Esophagus squamous epithelium (tissue), 5 donors: ENCODE results near the gene VAV3. TPM values are rescaled to one million over a fixed set of nuclear protein-coding genes. Genes with fewer than 3 reads are reported as not detected.

ENCODE experiments used
- DNase-seq: peaks from one replicate; lab custom pipeline; 2025; lab: John Stamatoyannopoulos, UW
- H3K27ac ChIP-seq, 4 donors: fragments of 200-600 bp; sonication (generic); one replicate each; pipeline ENCODE4 v1.5.1; 2016 to 2019; ENCODE audit warnings: mild to moderate bottlenecking in 1 of 4
- H3K27me3 ChIP-seq, 4 donors: fragments of 200-600 bp; sonication (generic); 1 replicate in 3 of 4; 2 replicates in 1 of 4; pipeline versions ENCODE4 v1.5.1 to v1.6.0; 2017 to 2021; ENCODE audit warnings: antibody characterized with exemption in 1 of 4
- H3K36me3 ChIP-seq, 3 donors: fragments of 200-600 bp; sonication (generic); one replicate each; pipeline ENCODE4 v1.5.1; 2016 to 2019
- H3K4me1 ChIP-seq, 3 donors: fragments of 200-600 bp; sonication (generic); one replicate each; pipeline ENCODE4 v1.5.1; 2017 to 2019
- H3K4me3 ChIP-seq, 4 donors: fragments of 200-600 bp; sonication (generic); 1 replicate in 3 of 4; 2 replicates in 1 of 4; pipeline ENCODE4 v1.5.1; 2016 to 2019; ENCODE audit warnings: mild to moderate bottlenecking in 2 of 4, moderate library complexity in 1 of 4
- H3K9me3 ChIP-seq, 3 donors: fragments of 200-600 bp; sonication (generic); one replicate each; pipeline ENCODE4 v1.5.1; 2016 to 2019
- CTCF ChIP-seq, 6 experiments: fragments of 450-650 bp in 4 of 6; fragments of 200-600 bp in 2 of 6; sonication (generic) in 2 of 6; IDR thresholded peaks; one replicate each; pipeline ENCODE4 v1.5.1; 2016 to 2019; ENCODE audit warnings: antibody characterized with exemption in 6 of 6, mild to moderate bottlenecking in 4 of 6, moderate library complexity in 4 of 6
- POLR2A ChIP-seq, 4 donors: fragments of 450-650 bp; IDR thresholded peaks; one replicate each; pipeline ENCODE4 v1.6.1; 2017; ENCODE audit warnings: antibody characterized with exemption in 4 of 4, mild to moderate bottlenecking in 4 of 4, moderate library complexity in 3 of 4
- whole genome bisulfite sequencing, 2 donors: methylation state at CpG; one replicate each; pipeline ENCODE4 v1.1.5; 2018; 5-methylcytosine and 5-hydroxymethylcytosine counted together
- intact Hi-C: fragments of 100-400 bp; cut with DNase I; formaldehyde crosslinking; loops from one replicate; pipeline ENCODE4 v1.15.0; 2022
- total RNA-seq, 4 donors: library from RNA; depleted of rRNA; stranded (reverse); fragments of >200 nt; gene quantifications; one replicate each; pipeline ENCODE4 v1.1.0, GENCODE V29; 2016
- donor health status: DM: yes; HTN: yes; CAD: no.

The VAV3 gene
- total RNA-seq, 4 donors from 2014 or later = 43.4 to 126 (median 76.9) TPM

DNA sequence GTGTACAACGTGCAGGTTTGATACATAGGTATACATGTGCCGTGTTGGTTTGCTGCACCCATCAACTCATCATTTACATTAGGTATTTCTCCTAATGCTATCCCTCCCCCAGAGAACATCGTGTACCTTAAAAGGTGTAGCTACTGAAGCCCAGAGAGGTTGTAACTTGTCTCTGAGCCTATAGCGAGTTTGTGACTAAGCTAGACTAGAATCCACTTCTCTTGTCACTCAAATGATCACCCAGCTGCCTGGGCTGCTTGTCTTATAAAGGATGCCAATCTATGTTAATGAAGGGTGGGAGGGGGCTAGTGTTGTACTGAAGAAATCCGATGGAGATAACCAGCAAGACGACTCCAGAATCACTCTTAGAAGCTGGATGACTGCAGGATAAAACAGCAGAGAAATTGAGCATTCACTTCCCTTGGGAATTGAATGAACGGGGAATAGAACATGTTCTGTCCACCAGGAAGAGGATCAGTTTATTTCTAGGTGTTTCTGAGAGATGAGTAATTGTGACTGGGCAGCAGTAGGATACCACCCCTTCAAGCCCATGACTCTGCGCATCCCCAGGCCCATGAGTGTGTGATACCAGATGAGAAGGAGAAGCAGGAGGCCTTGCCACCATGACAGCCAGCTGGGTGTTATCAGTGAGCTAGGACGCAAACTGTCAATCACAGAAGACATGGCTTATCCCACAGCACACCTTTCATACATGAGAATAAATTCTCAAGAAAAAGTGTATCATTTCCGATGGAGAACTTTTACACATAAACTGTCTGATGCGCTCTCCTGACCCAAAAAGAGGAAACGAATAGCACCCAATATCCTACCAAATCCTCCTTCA is 433.7 kb downstream of the VAV3 start:
- Histone ChIP-seq H3K4me1 (peaks cover 20 to 69% (median 43%) of the 10 kb centered on the region in 3 donors), H3K27me3 (no peaks in the 10 kb centered on the region), H3K4me3 (no peak overlapping the region), H3K36me3 (no peaks in the 10 kb centered on the region), H3K27ac (peak overlapping the region in 3 of 4 donors; percentile 79 to 86 (median 81)), H3K9me3 (no peaks in the 10 kb centered on the region)
- intact Hi-C loops = no loop called here
- no peak for DNase-seq
- TF ChIP-seq CTCF (IDR thresholded peaks at IDR 0.05) (no peak), POLR2A (IDR thresholded peaks at IDR 0.05) (no peak)
- 66 to 77% methylated on average over 12 of the region's 12 CpGs for WGBS, 2 donors

DNA sequence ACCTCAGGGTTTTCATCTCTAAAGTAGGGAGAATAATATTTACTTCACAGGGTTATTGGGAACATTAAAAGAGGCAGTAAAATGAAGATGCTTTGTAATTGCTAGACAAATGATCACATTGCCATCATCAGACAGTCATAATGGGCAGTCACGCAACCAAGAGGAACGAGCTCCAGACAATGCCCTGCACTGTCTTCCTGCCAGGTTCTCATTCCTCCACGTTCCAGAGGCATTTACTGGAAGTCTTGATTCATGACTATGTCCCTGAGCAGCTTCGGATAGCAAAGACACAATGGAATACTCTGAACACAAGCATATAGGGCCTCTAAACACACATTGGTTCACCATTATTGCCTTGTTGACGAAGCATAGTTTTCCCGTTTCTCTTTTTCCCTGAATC is 434.4 kb downstream of the VAV3 start:
- no peaks in the 10 kb centered on the region for H3K27me3 ChIP-seq
- H3K27ac ChIP-seq = peak overlapping the region; percentile 34 to 86 (median 64)
- no peaks in the 10 kb centered on the region for H3K36me3 ChIP-seq
- no peak overlapping the region for H3K4me3 ChIP-seq
- H3K9me3 ChIP-seq = no peaks in the 10 kb centered on the region
- H3K4me1 ChIP-seq = peaks cover 20 to 62% (median 37%) of the 10 kb centered on the region in 3 donors
- DNase-seq = no peak
- intact Hi-C loops = no loop called here
- TF ChIP-seq POLR2A (IDR thresholded peaks at IDR 0.05) = no peak
- TF ChIP-seq CTCF (IDR thresholded peaks at IDR 0.05) = no peak
- 34 to 36% methylated on average over 6 of the region's 6 CpGs for WGBS, 2 donors

DNA sequence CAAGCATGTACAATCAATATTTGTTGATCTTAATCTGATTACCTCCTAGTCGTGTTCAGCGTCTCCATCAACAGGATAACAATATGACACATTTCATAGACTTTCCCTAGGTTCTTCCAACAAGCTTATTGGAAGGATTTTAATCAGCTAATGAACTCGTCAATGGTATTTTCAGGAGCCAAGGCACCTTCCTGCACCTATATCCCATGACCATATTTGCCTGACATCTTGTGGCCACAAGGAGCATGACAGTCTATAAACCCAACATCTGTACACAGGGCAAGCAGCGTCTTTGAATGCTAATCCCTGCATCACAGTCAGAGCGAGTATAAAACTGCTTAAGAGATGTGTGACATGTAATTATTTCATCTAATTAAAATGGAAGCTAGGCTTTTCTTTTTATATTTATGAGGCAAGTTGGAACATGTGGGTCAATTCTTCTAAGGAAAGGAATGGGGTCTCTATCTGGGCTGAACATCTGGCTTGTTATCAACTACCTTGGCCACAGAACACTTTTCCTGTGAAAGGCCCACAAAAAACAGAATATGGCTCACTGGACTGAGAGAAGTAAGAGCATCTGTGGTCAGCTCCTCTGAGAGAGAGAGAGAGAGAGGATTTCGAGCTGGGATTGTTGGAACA is 435.4 kb downstream of the VAV3 start:
- 27 to 31% methylated on average over 6 of the region's 6 CpGs for WGBS, 2 donors
- no peaks in the 10 kb centered on the region for H3K9me3 ChIP-seq
- no peaks in the 10 kb centered on the region for H3K36me3 ChIP-seq
- peaks cover 14 to 53% (median 28%) of the 10 kb centered on the region in 3 donors for H3K4me1 ChIP-seq
- TF ChIP-seq POLR2A (IDR thresholded peaks at IDR 0.05) = no peak
- TF ChIP-seq CTCF (IDR thresholded peaks at IDR 0.05) = peak; percentile 69 to 93 (median 82)
- no peak for DNase-seq
- no peaks in the 10 kb centered on the region for H3K27me3 ChIP-seq
- H3K4me3 ChIP-seq = no peak overlapping the region
- intact Hi-C loops = no loop called here
- peak overlapping the region in 3 of 4 donors; percentile 34 to 86 (median 81) for H3K27ac ChIP-seq

GRCh38 chr1:107526524-107527198 is 438.3 kb downstream of the VAV3 start:
- Histone ChIP-seq H3K4me1 (peaks cover 5 to 32% (median 8%) of the 10 kb centered on the region in 3 donors), H3K27ac (no peak overlapping the region), H3K4me3 (no peak overlapping the region), H3K9me3 (no peaks in the 10 kb centered on the region), H3K27me3 (no peaks in the 10 kb centered on the region), H3K36me3 (no peaks in the 10 kb centered on the region)
- WGBS, 2 donors = 51 to 53% methylated on average over 2 of the region's 2 CpGs
- DNase-seq = no peak
- TF ChIP-seq POLR2A (IDR thresholded peaks at IDR 0.05) (no peak), CTCF (IDR thresholded peaks at IDR 0.05) (no peak)
- intact Hi-C loops = no loop called here
